Body of pancreas (tissue), 4 donors: Measurements from ENCODE around the gene NRL. TPM values are rescaled to one million over a fixed set of nuclear protein-coding genes. Genes with fewer than 3 reads are reported as not detected.

Source experiments
- ATAC-seq: fragments of 150-250 bp; one replicate; pipeline ENCODE4 v1.9.1; 2016
- DNase-seq, 4 donors: peaks; one replicate each; pipeline ENCODE4 v3.0.0-alpha.2; 2019
- H3K27ac ChIP-seq, 4 donors: fragments of 200-600 bp; sonication (generic); 1 replicate in 3 of 4; 2 replicates in 1 of 4; pipeline versions ENCODE4 v1.5.1 to v1.6.1; 2016 to 2019; ENCODE audit warnings: mild to moderate bottlenecking in 1 of 4, mixed read lengths in 1 of 4, moderate library complexity in 1 of 4
- H3K27me3 ChIP-seq, 2 donors: fragments of 200-600 bp; sonication (generic); one replicate each; pipeline ENCODE4 v1.6.0; 2016; ENCODE audit warnings: mild to moderate bottlenecking in 1 of 2
- H3K36me3 ChIP-seq, 2 donors: fragments of 200-600 bp; sonication (generic); replicated peaks in 1 of 2; 2 replicates each; pipeline ENCODE4 v1.5.1; 2016; ENCODE audit warnings: low read depth in 2 of 2; ENCODE audit not compliant: insufficient read depth in 1 of 2
- H3K4me1 ChIP-seq: fragments of 200-600 bp; sonication (generic); one replicate; pipeline ENCODE4 v1.6.0; 2016
- H3K4me3 ChIP-seq, 2 donors: fragments of 200-600 bp; sonication (generic); 1 replicate in 1 of 2; 2 replicates in 1 of 2; pipeline ENCODE4 v1.5.1; 2016 to 2019
- H3K9me3 ChIP-seq, 3 donors: fragments of 200-600 bp; sonication (generic); 1 replicate in 2 of 3; 2 replicates in 1 of 3; pipeline ENCODE4 v1.5.1; 2016
- POLR2A ChIP-seq, 3 donors: fragments of 450-650 bp; IDR thresholded peaks; one replicate each; pipeline ENCODE4 v1.6.1; 2016; ENCODE audit warnings: antibody characterized with exemption in 3 of 3, mild to moderate bottlenecking in 2 of 3
- WGBS, 2 donors: methylation state at CpG; one replicate each; pipeline ENCODE4 v1.1.5; 2017; 5-methylcytosine and 5-hydroxymethylcytosine counted together
- intact Hi-C: fragments of 100-400 bp; cut with DNase I; formaldehyde crosslinking; loops from one replicate; pipeline ENCODE4 v1.15.1; 2023
- total RNA-seq, 2 donors: library from RNA; depleted of rRNA; stranded (reverse); fragments of >200 nt; gene quantifications; one replicate each; pipeline ENCODE4 v1.1.0, GENCODE V29; 2016
- TF ChIP-seq, protein P1 (sequence below), 7 experiments: fragments of 450-650 bp in 4 of 7; fragments of 200-600 bp in 3 of 7; sonication (generic) in 3 of 7; IDR thresholded peaks; one replicate each; pipeline ENCODE4 v1.5.1; 2016 to 2019; ENCODE audit warnings: antibody characterized with exemption in 7 of 7

NRL gene
- total RNA-seq, 2 donors from 2014 or later: 2.1 to 2.6 TPM

DNA sequence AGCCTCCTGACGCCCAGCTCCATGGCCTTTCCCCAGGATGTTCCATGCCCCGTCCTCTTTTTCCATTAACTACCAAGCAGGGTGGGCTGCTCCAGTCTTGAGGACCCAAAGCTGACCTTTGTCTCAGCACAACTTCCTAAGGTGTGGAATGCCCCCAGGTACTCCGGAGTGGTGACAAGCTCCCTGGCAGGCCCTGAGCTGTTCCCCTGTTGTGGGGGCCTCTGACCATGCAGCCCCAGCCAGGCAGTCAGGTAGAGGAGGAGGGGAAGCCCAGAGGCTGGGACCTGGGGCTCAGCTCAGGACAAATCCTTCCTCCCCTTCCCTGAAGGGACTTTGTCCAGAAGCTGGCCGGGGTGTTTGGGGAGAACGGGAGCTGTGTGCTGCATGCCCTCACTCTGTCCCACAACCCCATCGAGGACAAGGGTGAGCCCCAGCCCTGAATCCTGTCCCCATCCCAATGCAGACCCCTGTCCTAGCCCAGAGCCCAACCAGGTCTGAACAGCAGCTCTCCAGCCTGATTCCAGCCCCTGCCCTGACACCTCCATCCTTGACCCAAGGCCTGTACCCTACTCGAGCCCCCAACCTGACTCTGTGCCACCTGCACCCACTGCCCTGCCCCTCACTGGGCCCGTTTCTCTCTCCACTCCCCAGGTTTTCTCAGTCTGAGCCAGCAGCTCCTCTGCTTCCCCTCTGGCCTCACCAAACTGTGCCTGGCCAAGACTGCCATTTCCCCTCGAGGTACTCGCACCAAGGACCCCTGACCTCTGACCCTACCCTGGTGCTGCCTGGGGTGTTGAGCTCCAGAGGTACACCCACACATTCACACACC, 58.6 kb downstream of the NRL start:
- Histone ChIP-seq H3K27me3 (no peaks in the 10 kb centered on the region), H3K4me1 (peaks cover 26% of the 10 kb centered on the region), H3K4me3 (no peak overlapping the region), H3K27ac (no peak overlapping the region), H3K36me3 (no peaks in the 10 kb centered on the region), H3K9me3 (no peaks in the 10 kb centered on the region)
- ATAC-seq: no peak
- intact Hi-C loops: loop anchor here (5.0 to 10.0 kb wide), 2 partner anchors 51 to 109 kb away; partner anchors contain the start of gene IRF9
- peak in 1 of 4 donors; percentile 6 for DNase-seq
- TF ChIP-seq, protein P1, sequence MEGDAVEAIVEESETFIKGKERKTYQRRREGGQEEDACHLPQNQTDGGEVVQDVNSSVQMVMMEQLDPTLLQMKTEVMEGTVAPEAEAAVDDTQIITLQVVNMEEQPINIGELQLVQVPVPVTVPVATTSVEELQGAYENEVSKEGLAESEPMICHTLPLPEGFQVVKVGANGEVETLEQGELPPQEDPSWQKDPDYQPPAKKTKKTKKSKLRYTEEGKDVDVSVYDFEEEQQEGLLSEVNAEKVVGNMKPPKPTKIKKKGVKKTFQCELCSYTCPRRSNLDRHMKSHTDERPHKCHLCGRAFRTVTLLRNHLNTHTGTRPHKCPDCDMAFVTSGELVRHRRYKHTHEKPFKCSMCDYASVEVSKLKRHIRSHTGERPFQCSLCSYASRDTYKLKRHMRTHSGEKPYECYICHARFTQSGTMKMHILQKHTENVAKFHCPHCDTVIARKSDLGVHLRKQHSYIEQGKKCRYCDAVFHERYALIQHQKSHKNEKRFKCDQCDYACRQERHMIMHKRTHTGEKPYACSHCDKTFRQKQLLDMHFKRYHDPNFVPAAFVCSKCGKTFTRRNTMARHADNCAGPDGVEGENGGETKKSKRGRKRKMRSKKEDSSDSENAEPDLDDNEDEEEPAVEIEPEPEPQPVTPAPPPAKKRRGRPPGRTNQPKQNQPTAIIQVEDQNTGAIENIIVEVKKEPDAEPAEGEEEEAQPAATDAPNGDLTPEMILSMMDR (IDR thresholded peaks at IDR 0.05): no peak
- TF ChIP-seq POLR2A (IDR thresholded peaks at IDR 0.05): no peak
- WGBS, 2 donors: 73 to 81% methylated on average over 8 to 10 of the region's 10 CpGs

GRCh38 chr14:24054646-24055045, 60.1 kb downstream of the NRL start:
- peaks cover 24% of the 10 kb centered on the region for H3K4me1 ChIP-seq
- H3K36me3 ChIP-seq: no peaks in the 10 kb centered on the region
- no peaks in the 10 kb centered on the region for H3K9me3 ChIP-seq
- ATAC-seq (no peak), DNase-seq (no peak)
- TF ChIP-seq, protein P1 (IDR thresholded peaks at IDR 0.05): no peak
- no peak for TF ChIP-seq POLR2A (IDR thresholded peaks at IDR 0.05)
- H3K4me3 ChIP-seq: no peak overlapping the region
- no peaks in the 10 kb centered on the region for H3K27me3 ChIP-seq
- 92 to 94% methylated on average over 3 to 9 of the region's 9 CpGs for WGBS, 2 donors
- intact Hi-C loops: loop anchor here (5.0 to 10.0 kb wide), 2 partner anchors 53 to 110 kb away; partner anchors contain the start of gene IRF9
- no peak overlapping the region for H3K27ac ChIP-seq

GRCh38 chr14:24054324-24054641, 60.5 kb downstream of the NRL start:
- ATAC-seq: no peak
- no peak overlapping the region for H3K27ac ChIP-seq
- H3K36me3 ChIP-seq: no peaks in the 10 kb centered on the region
- no peaks in the 10 kb centered on the region for H3K9me3 ChIP-seq
- no peaks in the 10 kb centered on the region for H3K27me3 ChIP-seq
- intact Hi-C loops: loop anchor here (10.0 kb wide), 1 partner anchor 111 kb away; the partner anchor contains the start of gene IRF9
- no peak for DNase-seq
- no peak overlapping the region for H3K4me3 ChIP-seq
- TF ChIP-seq, protein P1 (IDR thresholded peaks at IDR 0.05): no peak
- TF ChIP-seq POLR2A (IDR thresholded peaks at IDR 0.05): no peak
- WGBS, 2 donors: 90 to 94% methylated on average over 6 of the region's 6 CpGs
- H3K4me1 ChIP-seq: peaks cover 24% of the 10 kb centered on the region

- Histone ChIP-seq H3K36me3 (no peaks in the 10 kb centered on the region), H3K4me3 (no peak overlapping the region), H3K9me3 (no peaks in the 10 kb centered on the region), H3K4me1 (peaks cover 24% of the 10 kb centered on the region), H3K27ac (no peak overlapping the region), H3K27me3 (no peaks in the 10 kb centered on the region)
- TF ChIP-seq, protein P1 (IDR thresholded peaks at IDR 0.05): no peak
- TF ChIP-seq POLR2A (IDR thresholded peaks at IDR 0.05): no peak
- no peak for DNase-seq
- intact Hi-C loops: loop anchor here (10.0 kb wide), 1 partner anchor 111 kb away; the partner anchor contains the start of gene IRF9
- 69 to 78% methylated on average over 5 to 10 of the region's 10 CpGs for WGBS, 2 donors
- no peak for ATAC-seq
Observed at GRCh38 chr14:24053548-24054323, 61.0 kb downstream of the NRL start.
